OCI-LY1 (cell line): ENCODE data around the gene OXCT1.

ENCODE experiments used
- EZH2 ChIP-seq: fragments of 200-600 bp; sonication (generic), shearing (Covaris generic); IDR thresholded peaks from 2 replicates; pipeline ENCODE4 v1.8.0; 2017; ENCODE audit warnings: borderline replicate concordance, mixed run types, mild to moderate bottlenecking, antibody characterized with exemption, low read length, moderate library complexity, mixed read lengths
- TF ChIP-seq, protein P1 (sequence below): fragments of 200-600 bp; sonication (generic), shearing (Covaris generic); IDR thresholded peaks from 2 replicates; pipeline ENCODE4 v1.5.1; 2017; ENCODE audit warnings: mild to moderate bottlenecking, antibody characterized with exemption, low read length, moderate library complexity, mixed read lengths

GRCh38 chr5:41763081-41763480 lies 107.1 kb downstream of the OXCT1 start:
- no peak for TF ChIP-seq EZH2
- TF ChIP-seq, protein P1, sequence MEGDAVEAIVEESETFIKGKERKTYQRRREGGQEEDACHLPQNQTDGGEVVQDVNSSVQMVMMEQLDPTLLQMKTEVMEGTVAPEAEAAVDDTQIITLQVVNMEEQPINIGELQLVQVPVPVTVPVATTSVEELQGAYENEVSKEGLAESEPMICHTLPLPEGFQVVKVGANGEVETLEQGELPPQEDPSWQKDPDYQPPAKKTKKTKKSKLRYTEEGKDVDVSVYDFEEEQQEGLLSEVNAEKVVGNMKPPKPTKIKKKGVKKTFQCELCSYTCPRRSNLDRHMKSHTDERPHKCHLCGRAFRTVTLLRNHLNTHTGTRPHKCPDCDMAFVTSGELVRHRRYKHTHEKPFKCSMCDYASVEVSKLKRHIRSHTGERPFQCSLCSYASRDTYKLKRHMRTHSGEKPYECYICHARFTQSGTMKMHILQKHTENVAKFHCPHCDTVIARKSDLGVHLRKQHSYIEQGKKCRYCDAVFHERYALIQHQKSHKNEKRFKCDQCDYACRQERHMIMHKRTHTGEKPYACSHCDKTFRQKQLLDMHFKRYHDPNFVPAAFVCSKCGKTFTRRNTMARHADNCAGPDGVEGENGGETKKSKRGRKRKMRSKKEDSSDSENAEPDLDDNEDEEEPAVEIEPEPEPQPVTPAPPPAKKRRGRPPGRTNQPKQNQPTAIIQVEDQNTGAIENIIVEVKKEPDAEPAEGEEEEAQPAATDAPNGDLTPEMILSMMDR = no peak
